Measurements from ENCODE around the gene MST1R. TPM values are rescaled to one million over a fixed set of nuclear protein-coding genes. Genes with fewer than 3 reads are reported as not detected.
"Not testable (repeated sequence)": the region's sequence is repeated elsewhere in the genome, so short reads cannot be mapped to it uniquely, and the experiment has no call there.

The MST1R gene
- total RNA-seq, 2 donors from 2014 or later: 1.2 to 4.2 TPM

- peak; percentile 99 for DNase-seq (ENCODE audit: low spot score)
- Histone ChIP-seq H3K27me3 (no peaks in the 10 kb centered on the region), H3K27ac (peak within 1 kb of the TSS; percentile 94 to 97), H3K4me1 (peaks cover 0 to 19% of the 10 kb centered on the region in 2 donors), H3K36me3 (no peaks in the 10 kb centered on the region), H3K4me3 (peak within 1 kb of the TSS; percentile 81 to 84), H3K9me3 (no peaks in the 10 kb centered on the region)
- no peak for TF ChIP-seq CTCF (IDR thresholded peaks at IDR 0.05)
These were observed 36.4 kb upstream of the MST1R start, which contains the start of gene RBM6 for GRCh38 chr3:49939858-49940666. RBM6 (plus strand) TSS chr3:49940150; CDS start chr3:49962642, 22,492 bp downstream.

- no peaks in the 10 kb centered on the region for H3K9me3 ChIP-seq
- H3K27ac ChIP-seq: no peak overlapping the region
- peaks cover 0 to 19% of the 10 kb centered on the region in 2 donors for H3K4me1 ChIP-seq
- no peak overlapping the region for H3K4me3 ChIP-seq
- no peak for TF ChIP-seq CTCF (IDR thresholded peaks at IDR 0.05)
- H3K27me3 ChIP-seq: no peaks in the 10 kb centered on the region
- no peaks in the 10 kb centered on the region for H3K36me3 ChIP-seq
- no peak for DNase-seq (ENCODE audit: low spot score)
These were observed 33.4 kb upstream of the MST1R start for GRCh38 chr3:49937090-49937489.

GRCh38 chr3:49932281-49932680 is 28.6 kb upstream of the MST1R start:
- H3K4me1 ChIP-seq: peaks cover 0 to 26% of the 10 kb centered on the region in 2 donors
- not testable (repeated sequence) for H3K27me3 ChIP-seq; H3K27ac ChIP-seq; H3K4me3 ChIP-seq; H3K36me3 ChIP-seq; DNase-seq (ENCODE audit: low spot score); H3K9me3 ChIP-seq

GRCh38 chr3:49930922-49931321 is 27.2 kb upstream of the MST1R start:
- no peaks in the 10 kb centered on the region for H3K36me3 ChIP-seq
- no peak for TF ChIP-seq CTCF (IDR thresholded peaks at IDR 0.05)
- H3K4me1 ChIP-seq: peaks cover 0 to 26% of the 10 kb centered on the region in 2 donors
- no peaks in the 10 kb centered on the region for H3K9me3 ChIP-seq
- no peak for DNase-seq (ENCODE audit: low spot score)
- H3K27me3 ChIP-seq: no peaks in the 10 kb centered on the region
- peak overlapping the region; percentile 86 to 89 for H3K27ac ChIP-seq
- H3K4me3 ChIP-seq: no peak overlapping the region

GRCh38 chr3:49930168-49930690 is 26.6 kb upstream of the MST1R start:
- Histone ChIP-seq H3K36me3 (no peaks in the 10 kb centered on the region), H3K4me3 (peak overlapping the region; percentile 59 to 82), H3K9me3 (no peaks in the 10 kb centered on the region), H3K27ac (peak overlapping the region; percentile 86 to 89), H3K27me3 (no peaks in the 10 kb centered on the region), H3K4me1 (peaks cover 0 to 26% of the 10 kb centered on the region in 2 donors)
- TF ChIP-seq CTCF (IDR thresholded peaks at IDR 0.05): no peak
- DNase-seq (ENCODE audit: low spot score): no peak

- DNase-seq (ENCODE audit: low spot score): peak; percentile 96
- no peaks in the 10 kb centered on the region for H3K9me3 ChIP-seq
- peaks cover 0 to 26% of the 10 kb centered on the region in 2 donors for H3K4me1 ChIP-seq
- peak within 1 kb of the TSS; percentile 59 to 82 for H3K4me3 ChIP-seq
- peak in 1 of 2 donors; percentile 60 for TF ChIP-seq CTCF (IDR thresholded peaks at IDR 0.05)
- H3K27me3 ChIP-seq: no peaks in the 10 kb centered on the region
- H3K27ac ChIP-seq: peak within 1 kb of the TSS; percentile 86 to 89
- H3K36me3 ChIP-seq: no peaks in the 10 kb centered on the region
These were observed 25.9 kb upstream of the MST1R start, which contains the start of gene MON1A for GRCh38 chr3:49929291-49930167. MON1A (minus strand) TSS chr3:49929811; CDS start chr3:49913346, 16,465 bp downstream.

All from right atrium auricular region (tissue), 2 donors.